Globus pallidus (tissue), 1 donor: ENCODE results near the gene LMNA.
"Not testable (repeated sequence)": the region's sequence is repeated elsewhere in the genome, so short reads cannot be mapped to it uniquely, and the experiment has no call there.

Experiments used
- DNase-seq: peaks from one replicate; pipeline ENCODE4 v3.0.0-alpha.2; 2015; ENCODE audit warnings: low spot score

Gene LMNA

DNA sequence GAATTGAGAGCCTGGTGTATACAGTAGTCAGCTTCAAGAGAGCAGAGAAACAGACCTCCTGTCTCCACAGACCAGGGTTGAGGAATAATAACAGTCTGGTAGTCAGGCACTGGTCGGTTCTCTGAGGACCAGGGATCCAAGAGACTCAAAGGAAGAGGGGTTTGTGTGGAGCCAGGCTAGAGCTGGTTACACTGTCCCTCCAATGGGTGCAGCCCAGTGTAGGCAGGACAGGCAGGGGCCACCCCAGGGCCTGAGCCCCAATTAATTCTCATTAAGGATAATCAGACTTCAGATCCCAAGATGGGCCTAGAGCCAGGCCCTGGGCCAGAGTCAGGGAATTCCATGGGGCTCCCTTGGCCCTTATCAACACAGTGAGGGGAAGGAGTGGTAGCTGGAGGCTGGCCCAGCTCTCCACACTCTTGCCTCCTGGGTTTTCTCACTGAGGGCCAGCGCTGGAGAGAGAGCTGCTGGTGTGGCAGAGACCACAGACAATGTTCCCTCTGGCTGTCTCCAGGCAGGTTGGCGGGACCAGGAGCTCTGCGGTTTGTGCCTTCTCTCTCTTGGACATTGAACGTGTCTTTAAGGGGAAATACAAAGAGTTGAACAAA, 48.0 kb downstream of the LMNA start:
- DNase-seq = no peak

DNA sequence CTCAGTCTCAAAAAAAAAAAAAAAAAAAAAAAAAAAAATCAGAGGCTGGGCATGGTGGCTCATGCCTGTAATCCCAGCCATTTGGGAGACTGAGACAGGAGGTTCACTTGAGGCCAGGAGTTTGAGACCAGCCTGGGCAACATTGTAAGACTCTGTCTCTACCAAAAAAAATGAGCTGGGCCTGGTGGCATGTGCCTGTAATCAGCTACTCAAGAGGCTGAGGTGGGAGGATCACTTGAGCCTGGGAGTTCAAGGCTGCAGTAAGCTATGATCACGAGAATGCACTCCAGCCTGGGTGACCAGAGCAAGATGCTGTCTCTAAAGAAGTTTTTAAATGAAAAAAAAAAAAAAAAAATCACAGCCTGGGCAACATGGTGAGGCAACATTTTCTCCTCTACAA, 49.2 kb downstream of the LMNA start:
- no peak for DNase-seq

DNA sequence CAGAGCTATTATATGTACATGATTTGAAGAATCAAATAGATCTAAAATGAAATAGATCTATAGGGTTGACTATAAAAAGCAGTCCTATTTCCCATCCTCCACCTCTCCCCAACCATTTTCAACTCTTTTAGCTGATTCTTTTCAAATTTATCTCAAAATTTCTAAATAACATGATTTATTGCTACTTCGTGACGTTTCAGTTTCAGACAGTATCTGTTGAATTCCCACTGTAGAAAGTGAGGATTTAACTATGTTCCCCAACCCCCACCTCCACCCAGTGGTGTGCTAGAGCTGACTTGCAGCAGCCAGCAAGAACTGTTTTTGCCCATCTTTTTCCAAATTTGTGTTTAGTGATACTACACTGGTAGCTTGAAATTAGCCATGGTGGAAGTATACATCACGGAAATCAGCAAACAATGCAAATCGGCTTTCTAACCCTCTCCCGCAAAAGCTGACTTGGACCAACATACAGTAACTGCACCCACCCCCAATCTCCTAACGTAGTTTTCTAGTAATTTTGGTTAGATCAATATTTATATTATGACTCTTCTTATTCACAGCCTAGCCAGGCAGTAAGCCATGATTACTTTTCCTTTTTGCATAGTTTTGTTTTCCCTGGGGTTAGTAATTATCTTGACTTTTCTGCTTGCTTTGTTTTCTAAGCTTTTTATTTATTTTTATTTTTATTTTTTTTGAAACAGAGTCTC, 49.8 kb downstream of the LMNA start:
- no peak for DNase-seq

GRCh38 chr1:156165083-156165482, 50.6 kb downstream of the LMNA start:
- no peak for DNase-seq

GRCh38 chr1:156167536-156167935, 53.0 kb downstream of the LMNA start:
- no peak for DNase-seq

DNA sequence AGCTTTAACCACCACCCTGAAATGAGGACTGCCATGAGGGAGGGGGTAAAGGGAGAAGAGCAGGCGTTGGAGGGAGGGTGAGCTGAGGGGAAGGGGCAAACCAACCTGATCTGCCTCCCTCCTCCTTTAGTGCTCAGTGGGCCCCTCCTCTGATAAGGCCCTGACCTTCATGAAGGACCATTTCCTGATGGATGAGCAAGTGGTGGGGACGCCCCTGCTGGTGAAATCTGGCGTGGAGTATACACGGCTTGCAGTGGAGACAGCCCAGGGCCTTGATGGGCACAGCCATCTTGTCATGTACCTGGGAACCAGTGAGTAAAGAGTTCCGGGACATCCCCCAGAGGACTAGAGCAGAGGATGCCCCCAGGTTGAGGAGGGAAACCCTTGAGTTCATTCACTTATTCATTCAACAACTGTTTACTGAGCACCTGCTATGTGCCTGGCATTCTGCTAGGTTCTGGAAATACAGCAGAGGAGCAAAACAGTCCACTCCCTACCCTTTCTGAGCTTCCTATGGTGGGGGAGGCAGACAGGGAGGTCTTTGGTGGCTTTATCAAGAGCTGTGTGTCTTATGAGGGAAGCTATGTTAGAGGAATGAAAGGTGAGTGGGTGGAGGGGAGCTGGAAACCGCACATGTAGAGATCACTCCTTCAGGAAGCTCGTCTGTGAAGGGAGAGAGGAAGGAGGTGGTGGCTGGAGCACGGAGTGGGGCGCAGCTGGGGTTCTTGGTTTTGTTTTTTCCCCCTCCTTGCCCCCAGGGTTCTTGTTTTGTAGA, 58.4 kb downstream of the LMNA start:
- DNase-seq = no peak

GRCh38 chr1:156176610-156177210, 62.2 kb downstream of the LMNA start:
- no peak for DNase-seq

DNA sequence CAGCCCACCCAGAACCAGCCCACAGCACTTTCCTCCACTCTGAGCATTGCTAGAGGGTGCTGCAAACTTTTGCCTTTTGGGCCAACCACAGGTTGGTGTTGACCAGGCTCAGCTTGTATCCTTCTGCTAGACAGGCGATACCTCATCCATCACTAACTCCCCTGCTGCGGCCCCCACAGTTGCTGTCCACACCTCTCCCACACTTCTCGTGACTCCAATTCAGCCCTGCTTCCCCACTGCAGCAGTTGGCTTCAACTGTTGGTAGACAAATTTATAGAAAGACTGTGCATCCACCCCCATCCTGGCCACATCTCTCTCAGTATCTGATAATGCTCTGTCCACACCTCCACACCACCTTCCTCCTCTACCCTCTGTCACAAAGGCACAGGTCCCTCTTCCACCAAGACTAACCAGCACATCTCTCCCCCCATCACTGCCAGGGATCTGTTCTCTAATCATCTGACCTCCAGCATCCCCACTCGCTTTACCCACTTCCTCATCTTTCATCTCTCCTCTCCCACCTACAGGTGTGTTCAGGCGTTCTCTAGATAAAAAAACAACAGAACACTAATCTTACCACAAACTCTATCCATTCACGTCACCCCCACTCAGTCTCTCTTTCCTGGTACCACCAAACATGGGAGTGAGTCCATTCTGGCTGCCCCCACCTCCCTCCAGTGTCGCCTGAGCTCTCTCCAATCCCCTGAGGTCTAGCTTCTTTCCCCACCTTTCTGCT, 63.6 kb downstream of the LMNA start:
- DNase-seq = no peak

GRCh38 chr1:156180471-156180870, 66.0 kb downstream of the LMNA start:
- no peak for DNase-seq

GRCh38 chr1:156181391-156181924, 66.9 kb downstream of the LMNA start:
- DNase-seq = not testable (repeated sequence)

- DNase-seq = not testable (repeated sequence)
These were observed 67.7 kb downstream of the LMNA start for GRCh38 chr1:156182010-156182779.

- not testable (repeated sequence) for DNase-seq
These were observed 72.1 kb downstream of the LMNA start for GRCh38 chr1:156186347-156187177.
